T-helper 1 cell treated with Interleukin-12 subunit alpha and Interleukin-12 subunit beta and Interleukin-4 antibody, amounts not matched to agents 30 μg/mL and 1 μg/mL, for 36 hours (primary cell): ENCODE data around the gene ZNF488.

Experiments
- H3K27ac Mint-ChIP-seq: one replicate; pipeline ENCODE4 v1.8.0; 2021; ENCODE audit warnings: mild to moderate bottlenecking, mixed read lengths
- H3K27me3 Mint-ChIP-seq: one replicate; pipeline ENCODE4 v1.8.0; 2021; ENCODE audit warnings: low read depth, mixed read lengths
- H3K36me3 Mint-ChIP-seq: one replicate; pipeline ENCODE4 v1.8.0; 2021; ENCODE audit warnings: low read depth, mixed read lengths
- H3K4me1 Mint-ChIP-seq: one replicate; pipeline ENCODE4 v1.8.0; 2021; ENCODE audit warnings: low read depth, mixed read lengths
- H3K4me3 Mint-ChIP-seq: one replicate; pipeline ENCODE4 v1.8.0; 2021; ENCODE audit warnings: mild to moderate bottlenecking, moderate library complexity, mixed read lengths
- H3K9me3 Mint-ChIP-seq: one replicate; pipeline ENCODE4 v1.8.0; 2021; ENCODE audit warnings: mixed read lengths

ZNF488 gene

DNA sequence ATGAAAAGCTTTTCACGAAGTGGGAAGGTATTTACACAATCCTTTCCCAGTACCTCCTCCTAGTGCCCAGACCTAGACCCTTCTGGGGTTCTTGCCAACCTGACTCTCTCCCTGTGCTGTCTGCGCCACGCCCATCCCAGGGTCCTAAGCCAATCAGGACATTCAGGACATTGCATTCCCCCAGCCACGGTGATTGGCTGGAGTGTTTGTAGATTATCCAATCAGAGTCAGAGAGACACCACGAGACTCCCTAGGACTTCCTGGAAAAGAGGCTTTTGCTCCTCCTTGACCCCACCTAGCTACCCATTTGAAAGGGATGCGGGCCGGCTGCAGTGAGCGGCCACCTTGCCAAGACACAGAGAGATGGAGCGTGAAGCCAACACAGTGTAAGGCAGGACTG lies 65.4 kb downstream of the ZNF488 start:
- Mint-ChIP-seq H3K27me3 (peaks cover 3% of the 10 kb centered on the region), H3K36me3 (no peaks in the 10 kb centered on the region), H3K27ac (no peak overlapping the region), H3K4me1 (no peaks in the 10 kb centered on the region), H3K9me3 (no peaks in the 10 kb centered on the region), H3K4me3 (no peak overlapping the region)

DNA sequence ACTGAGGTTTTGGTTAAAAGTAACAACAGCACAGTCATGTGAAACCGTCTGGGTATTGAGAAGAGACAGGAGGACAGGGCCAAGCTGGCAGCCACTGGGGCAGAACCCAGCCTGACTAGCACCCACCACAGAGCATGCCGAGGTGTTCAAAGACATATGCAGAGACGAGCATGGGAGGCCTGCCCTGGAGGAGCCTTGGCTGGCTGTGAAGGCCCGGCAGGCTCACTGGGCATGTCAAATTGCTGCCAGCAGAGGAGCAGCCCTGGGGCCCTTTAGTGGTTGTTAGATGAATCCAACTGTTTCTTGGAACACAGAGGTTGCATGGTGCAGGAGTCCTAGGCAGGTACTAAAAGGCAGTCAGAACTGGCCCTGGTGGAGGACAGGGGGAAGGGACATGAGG lies 66.8 kb downstream of the ZNF488 start:
- Mint-ChIP-seq H3K4me1 (peaks cover under 1% of the 10 kb centered on the region), H3K4me3 (no peak overlapping the region), H3K27ac (no peak overlapping the region), H3K36me3 (no peaks in the 10 kb centered on the region), H3K27me3 (peaks cover 3% of the 10 kb centered on the region), H3K9me3 (no peaks in the 10 kb centered on the region)

DNA sequence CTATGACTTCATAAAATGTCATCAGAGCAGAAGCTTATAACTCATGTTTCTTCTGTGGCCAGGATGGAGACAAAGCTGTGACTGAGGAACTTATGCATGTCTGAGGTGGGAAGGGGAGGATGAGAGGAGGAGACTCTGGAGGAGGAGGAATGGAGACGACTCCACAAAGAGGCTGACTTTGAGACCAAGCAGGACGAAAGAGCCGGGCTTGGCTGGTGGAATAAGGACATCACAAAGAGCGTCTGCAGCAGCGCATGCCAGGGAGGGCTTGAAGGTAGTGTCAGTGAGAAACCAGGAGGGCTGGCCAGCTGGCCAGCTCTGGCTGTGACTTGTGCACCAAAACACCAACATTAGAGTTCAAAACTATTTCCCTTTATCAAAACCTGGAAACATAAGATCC lies 68.0 kb downstream of the ZNF488 start:
- Mint-ChIP-seq H3K36me3 (no peaks in the 10 kb centered on the region), H3K27me3 (peaks cover 3% of the 10 kb centered on the region), H3K27ac (no peak overlapping the region), H3K4me3 (no peak overlapping the region), H3K4me1 (peaks cover 11% of the 10 kb centered on the region), H3K9me3 (no peaks in the 10 kb centered on the region)
